Neural cell (in vitro differentiated cells): Measurements from ENCODE around the gene EIF4B.

ENCODE experiments used
- CTCF ChIP-seq: fragments of 450-650 bp; IDR thresholded peaks from 2 replicates; pipeline ENCODE4 v1.5.1; 2014; ENCODE audit warnings: antibody characterized with exemption, mild to moderate bottlenecking, moderate library complexity; ENCODE audit not compliant: poor library complexity, severe bottlenecking
- EP300 ChIP-seq: fragments of 450-650 bp; conservative IDR thresholded peaks from 2 replicates; pipeline ENCODE4 v1.6.1; 2014; ENCODE audit warnings: antibody characterized with exemption, mild to moderate bottlenecking, moderate library complexity; ENCODE audit not compliant: poor library complexity, severe bottlenecking
- RAD21 ChIP-seq: fragments of 450-650 bp; conservative IDR thresholded peaks from 2 replicates; pipeline ENCODE4 v1.6.1; 2014; ENCODE audit warnings: antibody characterized with exemption, mild to moderate bottlenecking, moderate library complexity
- REST ChIP-seq: IDR thresholded peaks from 2 replicates; pipeline ENCODE4 v1.6.1; 2012; ENCODE audit warnings: borderline replicate concordance
- SMC3 ChIP-seq: fragments of 450-650 bp; conservative IDR thresholded peaks from 2 replicates; pipeline ENCODE4 v1.6.1; 2014; ENCODE audit warnings: antibody characterized with exemption, mild to moderate bottlenecking, moderate library complexity; ENCODE audit not compliant: poor library complexity

- no peak for TF ChIP-seq CTCF
- TF ChIP-seq RAD21: no peak
- no peak for TF ChIP-seq EP300
- TF ChIP-seq REST: no peak
- TF ChIP-seq SMC3: no peak
Observed at GRCh38 chr12:53078425-53079225, 72.4 kb downstream of the EIF4B start.
